ENCODE data around the gene E2F4.

DNA sequence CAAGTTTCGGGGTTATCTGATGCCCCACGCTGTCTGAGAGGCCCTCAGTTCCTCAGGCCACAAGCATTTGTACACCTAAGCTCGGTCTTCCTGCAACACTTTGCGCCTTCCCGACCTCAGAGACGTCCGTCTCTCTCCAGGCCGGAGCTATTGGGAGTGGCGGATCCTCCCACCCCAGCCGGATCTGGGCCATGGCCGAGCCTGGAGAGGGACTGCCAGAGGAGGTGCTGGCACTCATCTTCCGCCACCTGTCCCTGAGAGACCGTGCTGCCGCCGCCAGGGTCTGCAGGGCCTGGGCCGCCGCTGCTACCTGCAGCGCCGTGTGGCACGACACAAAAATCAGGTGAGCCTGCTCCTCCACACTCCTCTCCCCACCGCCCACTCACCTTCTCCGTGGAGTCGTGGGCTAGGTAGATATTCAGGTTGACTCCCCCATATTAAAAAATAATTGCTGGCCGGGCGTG is 30.3 kb upstream of the E2F4 start:
- TF ChIP-seq POLR2A (IDR thresholded peaks at IDR 0.05; ENCODE audit: low read depth, low read length) (no peak), TAF1 (IDR thresholded peaks at IDR 0.05; ENCODE audit: low read depth, low read length) (no peak), POLR2AphosphoS5 (IDR thresholded peaks at IDR 0.05; ENCODE audit: low read depth, low read length) (no peak), SPI1 (IDR thresholded peaks at IDR 0.05; ENCODE audit: low read depth, low read length) (no peak), PAX5 (IDR thresholded peaks at IDR 0.05; ENCODE audit: insufficient read depth, low read length, severe bottlenecking) (no peak), POU2F2 (IDR thresholded peaks at IDR 0.05; ENCODE audit: low read depth, low read length) (no peak)
